Endometrial microvascular endothelial cells (primary cell): ENCODE data around the gene C1QL4. TPM values are rescaled to one million over a fixed set of nuclear protein-coding genes. Genes with fewer than 3 reads are reported as not detected.
"Not testable (repeated sequence)": the region's sequence is repeated elsewhere in the genome, so short reads cannot be mapped to it uniquely, and the experiment has no call there.

Experiments
- in situ Hi-C: cut with HindIII; loops from 2 replicates; pipeline ENCODE4 v1.10.0; 2017; ENCODE audit warnings: low sequenced_read_pairs, low pct_unique_long_range_greater_than_20kb; ENCODE audit errors: inconsistent ontology term
- total RNA-seq: library from RNA; depleted of rRNA; stranded (reverse); fragments of >200 nt; gene quantifications from one replicate; pipeline ENCODE4 v1.2.3, GENCODE V29; 2015; ENCODE audit errors: inconsistent ontology term

Gene C1QL4
- total RNA-seq, 1 donor from 2014 or later: not detected

DNA sequence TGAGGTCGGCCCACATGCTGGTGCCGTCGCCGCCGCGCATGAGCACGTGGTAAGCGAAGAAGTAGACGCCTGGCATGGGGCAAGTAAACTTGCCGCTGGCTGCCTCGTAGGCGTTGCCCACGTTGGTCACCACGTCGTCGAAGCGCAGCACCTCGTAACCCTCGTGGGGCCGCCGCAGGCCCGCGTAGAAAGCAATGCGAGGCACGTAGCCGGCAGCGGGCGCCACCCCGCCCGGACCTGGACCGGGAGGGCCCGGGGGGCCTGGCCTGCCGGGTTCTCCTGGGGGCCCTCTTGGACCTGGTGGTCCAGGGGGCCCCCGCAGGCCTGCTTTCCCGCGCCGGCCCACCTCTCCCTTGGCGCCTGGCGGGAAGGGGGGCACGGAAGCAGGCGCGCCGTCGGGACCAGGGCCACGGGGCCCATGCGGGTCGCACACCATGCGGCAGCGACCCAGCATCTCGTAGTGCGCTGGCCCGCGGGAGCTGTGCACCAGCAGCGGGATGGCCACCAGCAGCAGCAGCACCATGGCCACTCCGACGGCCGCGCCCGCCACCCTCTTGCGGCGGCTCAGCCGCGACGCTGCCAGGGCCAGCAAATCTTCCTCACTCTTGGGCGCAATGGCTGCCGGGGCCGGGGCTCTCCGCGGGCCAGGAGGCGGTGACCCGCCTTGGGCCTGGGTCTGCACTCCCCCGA, 888 bp downstream of the C1QL4 start:
- in situ Hi-C loops: no loop called here

DNA sequence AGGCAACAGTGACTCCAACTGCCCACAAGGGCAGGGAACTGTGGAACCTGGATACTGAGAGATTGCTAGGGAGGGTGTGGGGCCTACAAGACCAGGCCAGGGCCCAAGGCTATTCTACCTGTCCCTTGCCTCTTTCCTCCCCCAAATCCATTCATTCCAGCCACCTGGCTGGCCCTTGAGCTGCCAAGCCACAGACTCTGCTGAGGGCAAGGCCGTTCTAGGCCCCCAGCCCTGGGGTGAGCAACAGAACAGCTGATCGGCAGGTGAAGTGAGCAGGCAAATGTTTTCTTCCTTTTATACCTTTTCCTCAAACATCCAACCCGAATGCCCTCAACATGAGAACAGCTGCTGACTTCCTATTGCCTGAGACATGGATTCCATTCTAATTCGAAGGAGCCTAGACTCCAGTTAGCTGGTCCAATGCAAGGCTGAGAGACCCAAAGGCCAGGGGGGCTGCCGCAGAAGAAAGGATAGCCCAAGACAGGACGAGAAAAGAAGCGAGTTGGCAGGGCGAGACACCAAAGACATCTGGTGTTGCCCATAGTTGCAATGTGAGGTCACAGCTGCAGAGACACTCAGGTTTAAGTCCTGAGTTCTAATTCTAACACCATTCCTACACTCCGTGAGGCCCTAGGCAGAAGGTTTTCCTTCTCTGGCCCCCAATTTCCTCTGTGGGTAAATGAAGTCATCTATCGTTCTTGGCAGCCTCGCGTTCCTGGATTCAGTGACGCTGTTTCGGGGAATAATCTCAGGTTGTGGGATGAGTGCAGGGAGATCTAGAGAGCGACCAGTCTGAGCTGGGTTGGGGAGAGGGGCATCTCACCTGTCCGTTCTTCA, 1.7 kb downstream of the C1QL4 start:
- in situ Hi-C loops: no loop called here

DNA sequence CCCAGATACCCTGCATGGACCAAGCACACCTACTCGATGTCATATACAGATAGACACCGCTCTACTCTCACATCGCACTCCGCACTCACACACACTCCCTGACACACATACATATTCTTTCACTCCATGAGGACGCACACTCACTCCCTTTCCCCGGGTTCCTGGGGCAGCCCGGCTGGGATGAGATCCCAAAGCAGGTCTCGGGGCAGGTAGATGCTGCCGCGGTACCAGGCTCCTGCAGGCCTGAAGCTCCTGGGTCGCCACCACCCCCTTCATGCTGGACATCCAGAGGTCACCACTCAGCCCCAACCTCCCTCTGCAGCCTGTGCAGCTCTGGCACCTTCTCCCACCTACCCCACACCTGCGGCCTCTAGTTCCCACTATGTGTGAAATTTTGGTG, 2.3 kb downstream of the C1QL4 start:
- in situ Hi-C loops: no loop called here

DNA sequence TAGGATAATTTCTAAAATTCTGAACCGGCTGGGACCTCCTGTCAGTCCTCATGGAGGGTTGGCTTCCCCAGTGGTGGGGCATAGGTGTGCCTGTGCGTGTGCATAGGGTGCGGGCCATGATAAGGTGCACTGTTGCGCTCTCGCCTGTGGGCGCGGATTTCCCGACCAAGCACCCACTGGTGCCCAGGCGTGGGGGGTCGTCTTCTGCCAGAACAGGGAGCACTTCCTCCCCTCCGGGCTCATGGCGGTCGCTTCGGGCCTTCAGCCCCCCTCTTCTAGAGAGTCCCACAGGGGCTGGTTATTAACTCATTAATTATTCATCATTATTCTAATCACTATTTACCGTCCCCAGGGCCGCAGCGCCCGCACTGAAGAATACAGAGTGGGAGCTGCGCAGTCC, 2.8 kb downstream of the C1QL4 start:
- in situ Hi-C loops: no loop called here

DNA sequence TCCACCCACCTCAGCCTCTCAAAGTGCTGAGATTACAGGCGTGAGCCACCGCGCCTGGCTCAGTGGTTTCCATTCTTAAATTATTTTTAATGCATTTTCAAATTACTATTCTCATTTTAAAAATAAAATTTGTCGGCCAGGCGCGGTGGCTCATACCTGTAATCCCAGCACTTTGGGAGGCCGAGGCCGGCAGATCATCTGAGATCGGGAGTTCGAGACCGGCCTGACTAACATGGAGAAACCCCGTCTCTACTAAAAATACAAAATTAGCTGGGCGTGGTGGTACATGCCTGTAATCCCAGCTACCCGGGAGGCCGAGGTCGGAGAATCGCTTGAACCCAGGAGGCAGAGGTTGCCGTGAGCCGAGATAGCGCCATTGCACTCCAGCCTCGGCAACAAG, 3.2 kb downstream of the C1QL4 start:
- in situ Hi-C loops: not testable (repeated sequence)

DNA sequence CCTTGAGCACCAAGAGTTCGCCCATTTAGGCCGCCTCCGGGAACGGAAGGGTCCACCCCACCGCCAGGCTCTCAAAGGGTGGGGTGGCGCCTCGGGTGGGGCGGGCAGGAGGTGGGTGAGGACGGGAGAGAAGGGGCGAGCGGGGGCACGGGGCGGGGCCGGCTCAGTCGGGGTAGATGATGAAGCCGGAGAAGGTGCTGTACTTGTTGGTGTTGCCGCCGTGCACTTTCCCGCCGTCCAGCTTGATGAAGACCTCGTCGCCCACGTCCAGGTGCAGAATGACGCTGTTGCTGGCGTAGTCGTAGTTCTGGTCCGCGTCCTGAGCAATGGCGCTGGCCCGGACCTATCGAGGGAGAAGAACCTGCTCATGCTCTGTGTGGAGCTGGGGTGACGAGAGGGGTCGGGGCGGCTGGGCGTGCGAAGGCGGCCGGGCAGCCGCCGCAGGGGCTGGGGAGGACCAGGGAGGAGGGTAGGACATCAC, 4.1 kb downstream of the C1QL4 start:
- in situ Hi-C loops: no loop called here

DNA sequence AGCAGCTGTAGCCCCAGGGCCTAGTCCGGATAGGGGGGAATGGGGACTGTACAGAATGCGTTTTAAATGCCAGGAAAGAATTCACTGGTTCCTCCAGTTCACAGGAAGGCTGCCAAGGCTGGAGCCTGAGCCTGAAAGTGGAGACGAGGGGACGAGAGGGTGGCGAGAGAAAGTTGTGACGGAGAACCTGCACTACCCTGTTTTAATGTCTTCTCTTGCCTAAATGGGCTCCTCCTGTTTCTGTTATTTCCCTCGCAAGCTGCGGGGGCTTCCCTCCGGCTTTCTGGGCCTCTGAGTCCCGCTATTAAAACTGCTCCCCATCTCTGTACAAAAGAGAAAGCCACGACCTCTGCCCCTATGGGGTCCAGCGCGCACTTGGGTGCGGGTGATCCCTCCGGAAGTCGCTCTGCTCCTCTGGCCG, 4.5 kb downstream of the C1QL4 start:
- in situ Hi-C loops: no loop called here

DNA sequence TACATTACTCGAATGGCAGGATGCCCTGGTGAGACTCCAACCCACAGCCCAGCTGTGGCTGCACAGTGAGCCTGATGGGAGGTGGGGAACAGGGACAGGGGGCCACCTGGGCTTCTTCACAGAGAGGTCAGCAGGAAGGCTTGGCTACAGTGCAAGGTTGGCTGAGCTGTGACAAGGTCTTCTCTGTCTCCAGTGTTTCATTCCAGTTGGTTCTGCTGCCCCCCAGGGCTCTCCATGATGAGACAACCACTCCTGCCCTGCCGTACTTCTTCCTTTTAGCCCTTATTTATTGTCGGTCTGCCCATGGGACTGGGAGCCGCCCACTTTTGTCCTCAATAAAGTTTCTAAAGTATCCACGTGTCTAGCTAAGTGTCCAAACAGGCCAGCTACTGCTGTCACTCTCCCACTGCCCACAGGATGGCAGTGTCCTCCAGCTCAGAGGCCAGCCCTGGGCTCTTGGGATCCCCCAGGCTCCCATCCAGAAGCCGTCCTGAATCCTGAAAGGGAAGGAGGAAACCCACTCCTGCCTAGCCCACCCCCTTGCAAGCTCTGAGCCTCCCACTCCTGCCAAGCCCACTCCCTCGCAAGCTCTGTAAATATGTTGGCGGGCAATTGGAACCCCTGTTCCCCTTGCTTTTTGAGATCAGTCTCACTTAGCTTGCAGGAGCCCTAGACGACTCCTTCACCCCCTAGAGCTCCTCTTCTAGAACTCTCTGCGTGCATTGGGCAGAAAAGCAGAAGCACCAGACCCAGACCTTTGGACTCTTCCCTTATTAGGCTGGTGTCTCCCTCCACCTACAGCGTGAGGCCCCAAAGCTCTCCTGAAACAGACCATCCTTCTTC, 5.4 kb downstream of the C1QL4 start:
- in situ Hi-C loops: no loop called here

DNA sequence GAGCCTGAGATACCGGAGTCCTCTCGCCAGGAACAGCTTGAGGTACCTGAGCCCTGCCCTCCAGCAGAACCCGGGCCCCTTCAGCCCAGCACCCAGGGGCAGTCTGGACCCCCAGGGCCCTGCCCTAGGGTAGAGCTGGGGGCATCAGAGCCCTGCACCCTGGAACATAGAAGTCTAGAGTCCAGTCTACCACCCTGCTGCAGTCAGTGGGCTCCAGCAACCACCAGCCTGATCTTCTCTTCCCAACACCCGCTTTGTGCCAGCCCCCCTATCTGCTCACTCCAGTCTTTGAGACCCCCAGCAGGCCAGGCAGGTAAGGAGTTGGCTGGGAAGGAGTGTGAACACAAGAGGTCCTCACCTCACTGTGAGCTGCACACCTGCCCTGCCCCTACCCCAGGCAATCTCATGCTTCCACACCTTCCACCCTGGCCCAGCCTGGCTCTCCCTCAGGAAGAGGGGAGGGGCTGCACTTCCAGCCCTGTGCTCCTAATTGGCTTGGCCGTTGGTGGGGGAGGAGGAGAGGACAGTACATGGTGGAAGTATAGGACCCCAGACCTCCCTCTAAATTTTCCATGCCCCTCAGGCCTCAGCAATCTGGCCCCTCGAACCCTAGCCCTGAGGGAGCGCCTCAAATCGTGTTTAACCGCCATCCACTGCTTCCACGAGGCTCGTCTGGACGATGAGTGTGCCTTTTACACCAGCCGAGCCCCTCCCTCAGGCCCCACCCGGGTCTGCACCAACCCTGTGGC, 6.2 kb downstream of the C1QL4 start:
- in situ Hi-C loops: no loop called here

DNA sequence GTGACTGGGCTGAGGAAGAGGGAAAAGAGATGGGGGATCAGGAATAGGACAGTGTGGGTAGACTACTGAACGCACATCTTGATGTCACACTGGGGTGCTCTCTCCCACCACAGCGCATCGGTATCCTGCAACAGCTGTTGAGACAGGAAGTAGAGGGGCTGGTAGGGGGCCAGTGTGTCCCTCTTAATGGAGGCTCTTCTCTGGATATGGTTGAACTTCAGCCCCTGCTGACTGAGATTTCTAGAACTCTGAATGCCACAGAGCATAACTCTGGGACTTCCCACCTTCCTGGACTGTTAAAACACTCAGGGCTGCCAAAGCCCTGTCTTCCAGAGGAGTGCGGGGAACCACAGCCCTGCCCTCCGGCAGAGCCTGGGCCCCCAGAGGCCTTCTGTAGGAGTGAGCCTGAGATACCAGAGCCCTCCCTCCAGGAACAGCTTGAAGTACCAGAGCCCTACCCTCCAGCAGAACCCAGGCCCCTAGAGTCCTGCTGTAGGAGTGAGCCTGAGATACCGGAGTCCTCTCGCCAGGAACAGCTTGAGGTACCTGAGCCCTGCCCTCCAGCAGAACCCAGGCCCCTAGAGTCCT, 6.9 kb downstream of the C1QL4 start:
- in situ Hi-C loops: no loop called here

DNA sequence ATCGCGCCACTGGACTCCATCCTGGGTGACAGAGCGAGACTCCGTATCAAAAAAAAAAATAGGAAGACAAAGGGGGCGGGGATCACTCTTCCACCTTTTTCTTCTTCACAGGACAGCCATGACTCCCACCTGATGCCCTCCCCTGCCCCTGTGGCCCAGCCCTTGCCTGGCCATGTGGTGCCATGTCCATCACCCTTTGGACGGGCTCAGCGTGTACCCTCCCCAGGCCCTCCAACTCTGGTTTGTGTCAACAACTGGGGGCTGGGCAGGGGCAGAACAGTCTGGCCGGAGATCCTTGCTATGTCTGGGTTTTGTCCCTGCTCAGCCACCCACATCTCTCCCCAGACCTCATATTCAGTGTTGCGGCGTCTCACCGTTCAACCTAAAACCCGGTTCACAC, 8.2 kb downstream of the C1QL4 start:
- in situ Hi-C loops: no loop called here

DNA sequence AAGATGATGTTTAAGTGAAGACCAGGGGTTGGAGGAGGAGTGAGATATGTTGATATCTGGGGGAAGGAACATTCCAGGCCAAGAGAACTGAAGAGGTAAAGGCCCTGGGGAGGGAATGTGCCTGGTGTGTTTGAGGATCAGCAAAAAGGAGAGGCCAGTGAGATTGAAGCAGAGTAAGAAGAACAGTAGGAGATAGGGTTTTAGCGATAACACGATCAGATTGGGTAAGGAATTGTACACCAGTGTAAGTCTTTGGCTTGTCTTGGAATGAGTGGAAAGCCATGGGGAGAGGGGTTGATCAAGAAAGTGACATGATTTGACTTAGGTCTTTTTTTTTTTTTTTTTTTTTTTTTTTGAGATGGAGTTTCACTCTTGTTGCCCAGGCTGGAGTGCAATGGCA, 9.1 kb downstream of the C1QL4 start:
- in situ Hi-C loops: no loop called here

DNA sequence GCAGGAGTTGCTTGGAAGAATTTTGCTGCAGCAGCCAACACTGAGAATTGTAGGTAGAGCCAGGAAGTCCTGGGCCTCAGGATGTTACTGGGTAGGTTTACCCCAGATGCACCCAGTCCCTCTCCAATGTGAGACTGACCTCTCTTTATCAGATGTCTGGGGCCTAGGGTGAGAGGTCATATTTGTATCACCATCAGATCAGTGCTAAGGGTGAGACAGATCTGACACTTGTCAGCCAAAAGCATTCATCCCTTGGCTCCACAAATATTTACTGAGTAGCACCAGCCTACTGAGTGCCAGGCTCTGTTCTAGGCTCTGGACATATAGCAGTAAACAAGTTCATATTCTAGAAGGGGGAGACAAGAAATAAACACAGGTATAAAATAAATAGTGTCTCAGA, 9.6 kb downstream of the C1QL4 start:
- in situ Hi-C loops: no loop called here

DNA sequence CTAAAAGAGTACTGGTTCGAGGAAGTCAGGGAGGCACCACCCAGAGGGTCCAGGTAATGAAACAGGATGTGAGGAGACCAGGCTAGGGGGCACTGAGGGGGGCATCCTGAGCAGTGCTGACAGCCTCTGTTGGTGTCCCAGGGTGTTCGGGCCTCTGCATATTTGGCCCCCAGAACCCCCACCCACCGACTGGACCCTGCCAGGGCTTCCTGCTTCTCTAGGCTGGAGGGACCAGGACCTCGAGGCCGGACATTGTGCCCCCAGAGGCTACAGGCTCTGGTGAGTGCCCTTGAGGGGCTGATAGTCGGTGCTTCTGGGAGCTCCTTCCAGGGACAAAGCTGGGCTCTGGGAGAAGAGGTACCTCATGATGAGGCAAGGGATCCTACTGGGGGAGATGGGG, 11.4 kb downstream of the C1QL4 start:
- in situ Hi-C loops: no loop called here

DNA sequence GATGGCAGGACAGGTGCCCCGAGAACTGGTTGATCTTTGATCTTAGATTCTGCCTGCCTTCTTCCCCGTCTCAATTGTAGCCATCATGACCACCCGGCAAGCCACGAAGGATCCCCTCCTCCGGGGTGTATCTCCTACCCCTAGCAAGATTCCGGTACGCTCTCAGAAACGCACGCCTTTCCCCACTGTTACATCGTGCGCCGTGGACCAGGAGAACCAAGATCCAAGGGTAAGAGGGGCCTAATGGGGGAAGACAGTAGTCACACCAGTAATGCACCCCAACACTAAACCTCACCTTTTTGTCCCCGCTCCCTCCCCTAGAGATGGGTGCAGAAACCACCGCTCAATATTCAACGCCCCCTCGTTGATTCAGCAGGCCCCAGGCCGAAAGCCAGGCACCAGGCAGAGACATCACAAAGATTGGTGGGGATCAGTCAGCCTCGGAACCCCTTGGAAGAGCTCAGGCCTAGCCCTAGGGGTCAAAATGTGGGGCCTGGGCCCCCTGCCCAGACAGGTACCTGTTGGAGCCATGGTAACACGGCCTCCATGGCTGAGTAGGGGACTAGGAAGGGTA, 13.4 kb downstream of the C1QL4 start:
- in situ Hi-C loops: no loop called here

DNA sequence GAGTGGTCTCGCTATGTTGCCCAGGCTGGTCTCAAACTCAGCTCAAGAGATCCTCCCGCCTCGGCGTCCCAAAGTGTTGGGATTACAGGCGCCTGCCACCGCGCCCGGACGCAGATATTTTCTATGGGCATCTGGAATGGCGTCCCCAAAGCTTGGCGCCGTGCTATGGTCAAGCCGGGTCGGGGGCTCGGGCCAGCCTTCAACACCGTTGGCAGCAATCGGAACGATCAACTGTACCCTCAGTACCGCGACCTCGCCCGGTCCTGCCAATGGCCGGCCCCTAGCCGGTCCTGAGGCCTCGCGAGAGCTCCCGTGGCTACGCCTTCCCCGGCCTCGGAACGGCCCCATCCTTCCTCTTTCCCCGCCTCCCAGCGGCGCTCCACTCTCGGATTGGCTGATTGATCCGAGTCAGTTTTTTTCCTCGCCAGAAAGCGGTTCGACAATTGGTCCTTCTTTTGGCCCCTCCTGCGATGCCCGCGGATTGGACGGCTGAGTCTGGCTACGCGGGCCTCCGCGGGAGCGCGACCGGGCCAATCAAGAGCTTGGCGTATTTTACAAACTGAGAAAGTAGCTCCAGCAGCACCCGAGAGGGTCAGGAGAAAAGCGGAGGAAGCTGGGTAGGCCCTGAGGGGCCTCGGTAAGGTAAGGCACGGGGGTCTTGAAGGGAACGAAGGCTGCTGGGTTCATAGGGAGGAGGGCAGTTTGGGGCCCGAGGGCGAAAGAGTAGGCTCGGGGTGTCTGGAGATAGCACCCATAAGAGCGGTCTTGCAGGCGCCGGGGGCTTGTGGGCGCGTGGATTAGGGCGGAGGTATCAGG, 14.1 kb downstream of the C1QL4 start, which contains the start of gene TROAP:
Gene TROAP (plus strand): TSS at position 548 of the 816 bp plus-strand sequence. CDS start 354 bp downstream, outside the sequence.
- in situ Hi-C loops: no loop called here

DNA sequence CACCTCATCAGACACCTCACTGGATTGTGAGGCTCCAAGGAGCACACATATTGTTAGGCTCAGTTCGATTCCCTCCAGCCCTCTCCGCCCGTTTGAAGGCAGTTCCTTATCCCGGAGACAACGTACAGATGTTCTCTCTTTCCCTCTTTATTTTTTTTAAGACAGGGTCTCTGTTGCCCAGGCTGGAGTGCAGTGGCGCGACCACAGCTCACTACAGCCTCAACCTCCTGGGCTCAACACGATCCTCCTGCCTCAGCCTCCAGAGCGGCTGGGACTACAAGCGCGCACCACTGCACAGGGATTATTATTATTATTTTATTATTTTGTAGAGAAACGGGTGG, 14.7 kb downstream of the C1QL4 start:
- in situ Hi-C loops: no loop called here
